Glutamatergic neuron (in vitro differentiated cells): ENCODE measurements around the gene MACROD1. TPM values are rescaled to one million over a fixed set of nuclear protein-coding genes. Genes with fewer than 3 reads are reported as not detected.

ENCODE experiments used
- DNase-seq: peaks from one replicate; pipeline ENCODE4 v3.0.0; 2022
- H3K27ac Mint-ChIP-seq: one replicate; pipeline ENCODE4 v1.8.0; 2020; ENCODE audit warnings: mild to moderate bottlenecking, mixed read lengths, inconsistent platforms; ENCODE audit not compliant: unreplicated experiment
- H3K27me3 Mint-ChIP-seq: one replicate; pipeline ENCODE4 v1.8.0; 2020; ENCODE audit warnings: mild to moderate bottlenecking, moderate library complexity, mixed read lengths, inconsistent platforms; ENCODE audit not compliant: unreplicated experiment
- H3K36me3 Mint-ChIP-seq: one replicate; pipeline ENCODE4 v1.8.0; 2020; ENCODE audit warnings: mild to moderate bottlenecking, mixed read lengths, inconsistent platforms; ENCODE audit not compliant: unreplicated experiment
- H3K4me1 Mint-ChIP-seq: one replicate; pipeline ENCODE4 v1.8.0; 2020; ENCODE audit warnings: mild to moderate bottlenecking, low read depth, mixed read lengths, inconsistent platforms; ENCODE audit not compliant: unreplicated experiment
- H3K4me3 Mint-ChIP-seq: one replicate; pipeline ENCODE4 v1.8.0; 2020; ENCODE audit warnings: mild to moderate bottlenecking, mixed read lengths, inconsistent platforms; ENCODE audit not compliant: unreplicated experiment
- H3K9me3 Mint-ChIP-seq: one replicate; pipeline ENCODE4 v1.8.0; 2020; ENCODE audit warnings: mild to moderate bottlenecking, moderate library complexity, mixed read lengths, inconsistent platforms; ENCODE audit not compliant: unreplicated experiment
- CTCF ChIP-seq: fragments of 200-600 bp; sonication (generic); IDR thresholded peaks from one replicate; pipeline ENCODE4 v1.5.0; 2021; ENCODE audit not compliant: partially characterized antibody, unreplicated experiment
- total RNA-seq: library from RNA; stranded (reverse); fragmentation: NEBNext Ultra II Directional; extraction: Animal tissue kit (Norgen Biotek cat#: 25700); gene quantifications from one replicate; pipeline ENCODE4 v1.2.1, GENCODE V29; 2021; ENCODE audit not compliant: unreplicated experiment

The MACROD1 gene
- total RNA-seq, 1 donor from 2014 or later = 12.7 TPM

- Mint-ChIP-seq H3K27me3 (peaks cover 3% of the 10 kb centered on the region), H3K27ac (no peak overlapping the region), H3K4me3 (no peak overlapping the region), H3K9me3 (peaks cover 7% of the 10 kb centered on the region), H3K4me1 (peaks cover 21% of the 10 kb centered on the region), H3K36me3 (no peaks in the 10 kb centered on the region)
- no peak for TF ChIP-seq CTCF
- DNase-seq = no peak
Observed at GRCh38 chr11:64067230-64067993, 98.5 kb downstream of the MACROD1 start.

- DNase-seq = no peak
- Mint-ChIP-seq H3K36me3 (no peaks in the 10 kb centered on the region), H3K9me3 (peaks cover 10% of the 10 kb centered on the region), H3K27me3 (peaks cover 3% of the 10 kb centered on the region), H3K4me1 (peaks cover 24% of the 10 kb centered on the region), H3K27ac (no peak overlapping the region), H3K4me3 (no peak overlapping the region)
- no peak for TF ChIP-seq CTCF
Observed at GRCh38 chr11:64065712-64066111, 100.2 kb downstream of the MACROD1 start.

- Mint-ChIP-seq H3K27me3 (peaks cover 3% of the 10 kb centered on the region), H3K27ac (no peak overlapping the region), H3K4me1 (peaks cover 19% of the 10 kb centered on the region), H3K36me3 (no peaks in the 10 kb centered on the region), H3K9me3 (peaks cover 12% of the 10 kb centered on the region), H3K4me3 (no peak overlapping the region)
- no peak for DNase-seq
- no peak for TF ChIP-seq CTCF
Observed at GRCh38 chr11:64065141-64065465, 100.8 kb downstream of the MACROD1 start.

GRCh38 chr11:64064374-64065140 is 101.4 kb downstream of the MACROD1 start:
- peaks cover 19% of the 10 kb centered on the region for H3K4me1 Mint-ChIP-seq
- peaks cover 3% of the 10 kb centered on the region for H3K27me3 Mint-ChIP-seq
- no peak overlapping the region for H3K27ac Mint-ChIP-seq
- peaks cover 12% of the 10 kb centered on the region for H3K9me3 Mint-ChIP-seq
- H3K36me3 Mint-ChIP-seq = no peaks in the 10 kb centered on the region
- H3K4me3 Mint-ChIP-seq = no peak overlapping the region
- no peak for DNase-seq
- TF ChIP-seq CTCF = no peak

- Mint-ChIP-seq H3K4me3 (no peak overlapping the region), H3K9me3 (peaks cover 12% of the 10 kb centered on the region), H3K27me3 (peaks cover 3% of the 10 kb centered on the region), H3K4me1 (peaks cover 23% of the 10 kb centered on the region), H3K36me3 (no peaks in the 10 kb centered on the region), H3K27ac (peak overlapping the region; percentile 36)
- no peak for TF ChIP-seq CTCF
- no peak for DNase-seq
Observed at GRCh38 chr11:64063777-64064176, 102.1 kb downstream of the MACROD1 start.
